ENCODE data around the gene SYCP2L.

GRCh38 chr6:10843554-10843953 lies 43.3 kb upstream of the SYCP2L start:
- TF ChIP-seq ZNF10 (tag by site-specific recombination; IDR thresholded peaks at IDR 0.05) (no peak), SP7 (tag by site-specific recombination; IDR thresholded peaks at IDR 0.05) (no peak), ZNF785 (tag by site-specific recombination; IDR thresholded peaks at IDR 0.05) (no peak), ZNF311 (tag by site-specific recombination; IDR thresholded peaks at IDR 0.05; ENCODE audit: borderline replicate concordance) (no peak), OVOL3 (tag by site-specific recombination; IDR thresholded peaks at IDR 0.05) (no peak)
- TF ChIP-seq, protein P1, sequence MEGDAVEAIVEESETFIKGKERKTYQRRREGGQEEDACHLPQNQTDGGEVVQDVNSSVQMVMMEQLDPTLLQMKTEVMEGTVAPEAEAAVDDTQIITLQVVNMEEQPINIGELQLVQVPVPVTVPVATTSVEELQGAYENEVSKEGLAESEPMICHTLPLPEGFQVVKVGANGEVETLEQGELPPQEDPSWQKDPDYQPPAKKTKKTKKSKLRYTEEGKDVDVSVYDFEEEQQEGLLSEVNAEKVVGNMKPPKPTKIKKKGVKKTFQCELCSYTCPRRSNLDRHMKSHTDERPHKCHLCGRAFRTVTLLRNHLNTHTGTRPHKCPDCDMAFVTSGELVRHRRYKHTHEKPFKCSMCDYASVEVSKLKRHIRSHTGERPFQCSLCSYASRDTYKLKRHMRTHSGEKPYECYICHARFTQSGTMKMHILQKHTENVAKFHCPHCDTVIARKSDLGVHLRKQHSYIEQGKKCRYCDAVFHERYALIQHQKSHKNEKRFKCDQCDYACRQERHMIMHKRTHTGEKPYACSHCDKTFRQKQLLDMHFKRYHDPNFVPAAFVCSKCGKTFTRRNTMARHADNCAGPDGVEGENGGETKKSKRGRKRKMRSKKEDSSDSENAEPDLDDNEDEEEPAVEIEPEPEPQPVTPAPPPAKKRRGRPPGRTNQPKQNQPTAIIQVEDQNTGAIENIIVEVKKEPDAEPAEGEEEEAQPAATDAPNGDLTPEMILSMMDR (tag by site-specific recombination; IDR thresholded peaks at IDR 0.05), result no peak
